A549 (cell line): Measurements from ENCODE around the gene USP24. TPM values are rescaled to one million over a fixed set of nuclear protein-coding genes. Genes with fewer than 3 reads are reported as not detected.

Experiments used
- ATAC-seq, 2 experiments: fragments of 200-7000 bp in 1 of 2; fragments of >200 bp in 1 of 2; cut with Nextera tagmentation in 1 of 2; cut with Tn5 transposase in 1 of 2; 3 replicates each; pipeline versions ENCODE4 v1.8.0 to v1.9.1; 2018 to 2020; ENCODE audit warnings: mild to moderate bottlenecking in 1 of 2, moderate library complexity in 1 of 2
- CTCF ChIA-PET: fragments of 300-600 bp; sonication (Branson Sonifier 250); formaldehyde crosslinking; extraction: SDS; loops from one replicate; lab custom pipeline; 2021; ENCODE audit warnings: antibody characterized with exemption, inconsistent platforms; lab: Yijun Ruan, JAX
- POLR2A ChIA-PET: fragments of 350-600 bp; formaldehyde crosslinking; extraction: SDS; loops from one replicate; lab custom pipeline; 2021; ENCODE audit warnings: antibody characterized with exemption, inconsistent platforms; lab: Yijun Ruan, JAX
- DNase-seq, 2 experiments: peaks; one replicate each; pipeline versions ENCODE4 v3.0.0 to v3.0.0-alpha.2; 2011 to 2016; ENCODE audit warnings: low read depth in 1 of 2, low spot score in 1 of 2
- FAIRE-seq: peaks from 2 replicates; lab custom pipeline; 2011; peaks lifted over from hg19 to GRCh38; lab: Jason Lieb, UNC
- H3K27ac ChIP-seq, 2 experiments: fragments of >200 bp; sonication (Bioruptor Twin); formaldehyde crosslinking; 3 replicates each; pipeline ENCODE4 v1.5.1; 2016 to 2017
- H3K4me1 ChIP-seq: fragments of >200 bp; sonication (Bioruptor Twin); formaldehyde crosslinking; 3 replicates; pipeline ENCODE4 v1.6.1; 2016
- H3K4me2 ChIP-seq: fragments of >200 bp; sonication (Bioruptor Twin); formaldehyde crosslinking; 3 replicates; pipeline ENCODE4 v1.6.1; 2016
- H3K4me3 ChIP-seq: fragments of >200 bp; sonication (Bioruptor Twin); formaldehyde crosslinking; 3 replicates; pipeline ENCODE4 v1.5.1; 2016
- H3K9me3 ChIP-seq: fragments of >200 bp; sonication (Bioruptor Twin); formaldehyde crosslinking; 3 replicates; pipeline ENCODE4 v1.6.1; 2016
- CBX2 ChIP-seq: fragments of 200-600 bp; sonication (generic); IDR thresholded peaks from 2 replicates; pipeline ENCODE4 v1.6.1; 2016; ENCODE audit warnings: low read depth, mild to moderate bottlenecking, borderline replicate concordance
- CBX8 ChIP-seq: fragments of 200-600 bp; sonication (generic); IDR thresholded peaks from 2 replicates; pipeline ENCODE4 v1.6.1; 2016
- EHF ChIP-seq: fragments of 250-450 bp; sonication (Bioruptor Pico); IDR thresholded peaks from 2 replicates; pipeline ENCODE4 v1.5.0; 2020; ENCODE audit warnings: mild to moderate bottlenecking
- EHMT2 ChIP-seq: fragments of 200-600 bp; sonication (generic); IDR thresholded peaks from 2 replicates; pipeline ENCODE4 v1.6.1; 2016; ENCODE audit warnings: antibody characterized with exemption, low read depth, mild to moderate bottlenecking, moderate library complexity
- EP300 ChIP-seq, 2 experiments: fragments of >200 bp; sonication (Bioruptor Twin); formaldehyde crosslinking; IDR thresholded peaks; 2 replicates in 1 of 2; 3 replicates in 1 of 2; pipeline ENCODE4 v1.6.1; 2016 to 2017
- ESRRA ChIP-seq: fragments of 150-350 bp; IDR thresholded peaks from 2 replicates; pipeline ENCODE4 v1.6.1; 2014; ENCODE audit warnings: mild to moderate bottlenecking, low read length, borderline replicate concordance
- FOSL2 ChIP-seq, 2 experiments: fragments of 450-650 bp in 1 of 2; fragments of >200 bp in 1 of 2; sonication (Bioruptor Twin) in 1 of 2; formaldehyde crosslinking; IDR thresholded peaks; 2 replicates each; pipeline versions ENCODE4 v1.5.0 to v1.6.1; 2016 to 2020; ENCODE audit warnings: mild to moderate bottlenecking in 1 of 2, moderate library complexity in 1 of 2
- HOXA7 ChIP-seq: fragments of 250-450 bp; sonication (Bioruptor Pico); IDR thresholded peaks from 2 replicates; pipeline ENCODE4 v1.5.0; 2020; ENCODE audit warnings: mild to moderate bottlenecking, moderate library complexity
- JUN ChIP-seq, 2 experiments: fragments of >200 bp; sonication (Bioruptor Twin); formaldehyde crosslinking; IDR thresholded peaks; 2 replicates in 1 of 2; 3 replicates in 1 of 2; pipeline ENCODE4 v1.6.1; 2016 to 2017
- KDM1A ChIP-seq: fragments of 200-600 bp; sonication (generic); IDR thresholded peaks from 2 replicates; pipeline ENCODE4 v1.6.1; 2016; ENCODE audit warnings: low read depth, mild to moderate bottlenecking
- MAZ ChIP-seq: fragments of 150-350 bp; IDR thresholded peaks from 2 replicates; pipeline ENCODE4 v1.6.1; 2014; ENCODE audit warnings: antibody characterized with exemption, low read depth, low read length, borderline replicate concordance
- NFE2L2 ChIP-seq: fragments of 150-350 bp; conservative IDR thresholded peaks from 2 replicates; pipeline ENCODE4 v1.6.1; 2014; ENCODE audit warnings: low read length
- NR3C1 ChIP-seq: fragments of >200 bp; sonication (Bioruptor Twin); formaldehyde crosslinking; IDR thresholded peaks from 3 replicates; pipeline ENCODE4 v1.6.1; 2017
- POLR2AphosphoS2 ChIP-seq: conservative IDR thresholded peaks from 2 replicates; pipeline ENCODE4 v1.6.1; 2012; ENCODE audit warnings: low read length, improper control_type of control experiment, inconsistent platforms
- RCOR1 ChIP-seq: fragments of 150-350 bp; IDR thresholded peaks from 2 replicates; pipeline ENCODE4 v1.6.1; 2014; ENCODE audit warnings: antibody characterized with exemption, low read length, low read depth
- ZFP36 ChIP-seq: fragments of 450-650 bp; IDR thresholded peaks from 2 replicates; pipeline ENCODE4 v1.6.1; 2014; ENCODE audit warnings: borderline replicate concordance; ENCODE audit not compliant: partially characterized antibody
- whole genome bisulfite sequencing: methylation state at CpG from one replicate; pipeline ENCODE4 v1.1.6; 2017; ENCODE audit errors: missing lambda C conversion rate; 5-methylcytosine and 5-hydroxymethylcytosine counted together
- polyA plus RNA-seq, 4 experiments: library from polyadenylated mRNA; depleted of rRNA in 3 of 4; stranded (reverse); fragments of >200 nt; fragmentation: RNase III in 1 of 4; extraction: RNeasy Plus Mini Kit Qiagen cat#74134 plus additional on column Dnase treatment in 1 of 4; gene quantifications; 2 replicates in 3 of 4; 3 replicates in 1 of 4; pipeline ENCODE4 v1.2.3, GENCODE V29; 2011 to 2017
- TF ChIP-seq, protein P1 (sequence below): fragments of 250-450 bp; sonication (Bioruptor Pico); IDR thresholded peaks from 2 replicates; pipeline ENCODE4 v1.5.0; 2020; ENCODE audit warnings: low read depth, mild to moderate bottlenecking, moderate library complexity
- TF ChIP-seq, protein P2 (sequence below): fragments of >200 bp; sonication (Bioruptor Twin); formaldehyde crosslinking; IDR thresholded peaks from 2 replicates; pipeline ENCODE4 v1.6.1; 2016
- TF ChIP-seq, protein P3 (sequence below): fragments of 250-450 bp; sonication (Bioruptor Pico); IDR thresholded peaks from 2 replicates; pipeline ENCODE4 v1.5.0; 2021; ENCODE audit warnings: mild to moderate bottlenecking, moderate library complexity, borderline replicate concordance
- TF ChIP-seq, protein P4 (sequence below): fragments of 450-650 bp; IDR thresholded peaks from 2 replicates; pipeline ENCODE4 v1.6.1; 2014; ENCODE audit warnings: antibody characterized with exemption
- TF ChIP-seq, protein P5 (sequence below): fragments of 150-350 bp; IDR thresholded peaks from 2 replicates; pipeline ENCODE4 v1.6.1; 2014; ENCODE audit warnings: low read depth, mild to moderate bottlenecking, low read length

USP24 gene
- polyA plus RNA-seq, 2 of the 4 experiments (the other 2 are of a cell fraction) = 14.7 to 21.7 TPM

DNA sequence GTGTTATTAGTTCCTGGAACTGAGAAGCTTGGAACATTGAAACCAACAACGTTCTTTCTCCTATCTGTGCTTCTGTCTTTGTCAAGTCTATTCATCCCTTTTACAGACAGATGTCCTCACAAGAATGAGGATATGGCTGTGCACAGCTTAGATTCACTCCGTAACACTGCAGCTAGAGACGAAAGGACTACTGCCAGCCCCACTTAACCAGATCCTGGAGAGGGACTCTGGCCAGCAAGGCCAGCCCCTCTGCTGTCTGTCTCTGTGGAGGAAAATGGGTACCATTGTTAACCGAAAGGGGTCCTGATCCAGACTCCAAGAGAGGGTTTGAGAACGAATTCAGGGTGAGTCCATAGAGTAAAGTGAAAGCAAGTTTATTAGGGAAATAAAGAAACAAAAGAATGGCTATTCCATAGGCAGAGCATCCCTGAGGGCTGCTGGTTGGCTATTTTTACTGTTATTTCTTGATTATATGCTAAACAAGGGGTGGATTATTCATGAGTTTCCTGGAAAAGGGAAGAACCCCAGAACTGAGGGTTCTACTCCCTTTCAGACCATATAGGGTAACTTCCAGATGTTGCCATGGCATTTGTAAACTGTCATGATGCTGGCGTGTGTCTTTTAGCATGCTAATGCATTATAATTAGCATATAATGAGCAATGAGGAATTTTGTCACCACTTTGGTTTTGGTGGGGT, 17.4 kb upstream of the USP24 start:
- H3K4me1 ChIP-seq = peaks cover 5% of the 10 kb centered on the region; the same call in 1 of the 3 replicates
- POLR2A ChIA-PET = no interaction called here
- no peak overlapping the region for H3K27ac ChIP-seq
- ATAC-seq (no peak), DNase-seq (no peak), FAIRE-seq (no peak)
- H3K4me2 ChIP-seq = no peak overlapping the region
- TF ChIP-seq, protein P1, sequence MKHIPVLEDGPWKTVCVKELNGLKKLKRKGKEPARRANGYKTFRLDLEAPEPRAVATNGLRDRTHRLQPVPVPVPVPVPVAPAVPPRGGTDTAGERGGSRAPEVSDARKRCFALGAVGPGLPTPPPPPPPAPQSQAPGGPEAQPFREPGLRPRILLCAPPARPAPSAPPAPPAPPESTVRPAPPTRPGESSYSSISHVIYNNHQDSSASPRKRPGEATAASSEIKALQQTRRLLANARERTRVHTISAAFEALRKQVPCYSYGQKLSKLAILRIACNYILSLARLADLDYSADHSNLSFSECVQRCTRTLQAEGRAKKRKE (CRISPR knock-in tag) = no peak
- TF ChIP-seq CBX8 = no peak
- TF ChIP-seq, protein P2, sequence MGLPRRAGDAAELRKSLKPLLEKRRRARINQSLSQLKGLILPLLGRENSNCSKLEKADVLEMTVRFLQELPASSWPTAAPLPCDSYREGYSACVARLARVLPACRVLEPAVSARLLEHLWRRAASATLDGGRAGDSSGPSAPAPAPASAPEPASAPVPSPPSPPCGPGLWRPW = no peak
- TF ChIP-seq, protein P3, sequence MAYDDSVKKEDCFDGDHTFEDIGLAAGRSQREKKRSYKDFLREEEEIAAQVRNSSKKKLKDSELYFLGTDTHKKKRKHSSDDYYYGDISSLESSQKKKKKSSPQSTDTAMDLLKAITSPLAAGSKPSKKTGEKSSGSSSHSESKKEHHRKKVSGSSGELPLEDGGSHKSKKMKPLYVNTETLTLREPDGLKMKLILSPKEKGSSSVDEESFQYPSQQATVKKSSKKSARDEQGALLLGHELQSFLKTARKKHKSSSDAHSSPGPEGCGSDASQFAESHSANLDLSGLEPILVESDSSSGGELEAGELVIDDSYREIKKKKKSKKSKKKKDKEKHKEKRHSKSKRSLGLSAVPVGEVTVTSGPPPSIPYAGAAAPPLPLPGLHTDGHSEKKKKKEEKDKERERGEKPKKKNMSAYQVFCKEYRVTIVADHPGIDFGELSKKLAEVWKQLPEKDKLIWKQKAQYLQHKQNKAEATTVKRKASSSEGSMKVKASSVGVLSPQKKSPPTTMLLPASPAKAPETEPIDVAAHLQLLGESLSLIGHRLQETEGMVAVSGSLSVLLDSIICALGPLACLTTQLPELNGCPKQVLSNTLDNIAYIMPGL (CRISPR knock-in tag) = no peak
- TF ChIP-seq, protein P4, sequence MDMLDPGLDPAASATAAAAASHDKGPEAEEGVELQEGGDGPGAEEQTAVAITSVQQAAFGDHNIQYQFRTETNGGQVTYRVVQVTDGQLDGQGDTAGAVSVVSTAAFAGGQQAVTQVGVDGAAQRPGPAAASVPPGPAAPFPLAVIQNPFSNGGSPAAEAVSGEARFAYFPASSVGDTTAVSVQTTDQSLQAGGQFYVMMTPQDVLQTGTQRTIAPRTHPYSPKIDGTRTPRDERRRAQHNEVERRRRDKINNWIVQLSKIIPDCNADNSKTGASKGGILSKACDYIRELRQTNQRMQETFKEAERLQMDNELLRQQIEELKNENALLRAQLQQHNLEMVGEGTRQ = no peak
- TF ChIP-seq JUN (IDR thresholded peaks at IDR 0.05) = no peak
- no peak for TF ChIP-seq EHF (CRISPR knock-in tag)
- no peak for TF ChIP-seq HOXA7 (CRISPR knock-in tag)
- no peak for TF ChIP-seq ESRRA
- TF ChIP-seq KDM1A = no peak
- no peak for TF ChIP-seq MAZ
- TF ChIP-seq, protein P5, sequence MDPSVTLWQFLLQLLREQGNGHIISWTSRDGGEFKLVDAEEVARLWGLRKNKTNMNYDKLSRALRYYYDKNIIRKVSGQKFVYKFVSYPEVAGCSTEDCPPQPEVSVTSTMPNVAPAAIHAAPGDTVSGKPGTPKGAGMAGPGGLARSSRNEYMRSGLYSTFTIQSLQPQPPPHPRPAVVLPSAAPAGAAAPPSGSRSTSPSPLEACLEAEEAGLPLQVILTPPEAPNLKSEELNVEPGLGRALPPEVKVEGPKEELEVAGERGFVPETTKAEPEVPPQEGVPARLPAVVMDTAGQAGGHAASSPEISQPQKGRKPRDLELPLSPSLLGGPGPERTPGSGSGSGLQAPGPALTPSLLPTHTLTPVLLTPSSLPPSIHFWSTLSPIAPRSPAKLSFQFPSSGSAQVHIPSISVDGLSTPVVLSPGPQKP = no peak
- peaks cover 3% of the 10 kb centered on the region; the same call in 1 of the 3 replicates for H3K9me3 ChIP-seq
- WGBS = 60% methylated on average over 5 of the region's 6 CpGs
- CTCF ChIA-PET = no interaction called here
- no peak overlapping the region for H3K4me3 ChIP-seq

DNA sequence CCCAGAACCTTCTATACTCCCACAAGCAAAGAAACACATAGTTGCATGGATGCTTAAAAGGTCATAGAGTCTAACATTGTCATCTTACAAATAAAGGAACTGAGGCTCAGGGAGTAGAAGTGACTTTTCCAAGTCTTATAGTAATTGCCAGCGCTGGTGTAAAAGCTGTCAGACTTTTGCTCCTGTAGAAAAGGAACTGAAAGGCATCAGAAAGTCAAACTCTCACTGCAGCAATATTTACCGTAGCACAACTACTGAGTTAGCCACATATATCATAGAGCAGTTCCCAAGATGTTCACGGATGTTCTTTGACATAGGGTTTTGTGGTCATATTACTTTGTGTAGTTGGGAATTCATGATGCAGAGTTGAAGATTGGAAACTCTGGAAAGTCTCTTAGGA, 16.6 kb upstream of the USP24 start:
- no peak for ATAC-seq
- Histone ChIP-seq H3K4me3 (no peak overlapping the region), H3K4me1 (peaks cover 5% of the 10 kb centered on the region; the same call in 1 of the 3 replicates), H3K27ac (no peak overlapping the region), H3K4me2 (no peak overlapping the region), H3K9me3 (peaks cover 4% of the 10 kb centered on the region; the same call in 1 of the 3 replicates)
- CTCF ChIA-PET = interaction anchor here (1.0 kb wide), 1 partner anchor 10 kb away, joined by 3 read pairs; no protein-coding TSS in a partner anchor
- TF ChIP-seq CBX2 = no peak
- TF ChIP-seq FOSL2 (IDR thresholded peaks at IDR 0.05) = no peak
- TF ChIP-seq FOSL2 (CRISPR knock-in tag; IDR thresholded peaks at IDR 0.05) = no peak
- TF ChIP-seq EHMT2 = no peak
- no peak for TF ChIP-seq MAZ
- no peak for TF ChIP-seq EHF (CRISPR knock-in tag)
- TF ChIP-seq POLR2AphosphoS2 = no peak
- no peak for TF ChIP-seq CBX8
- TF ChIP-seq NFE2L2 = no peak
- no peak for TF ChIP-seq NR3C1
- no peak for TF ChIP-seq EP300 (IDR thresholded peaks at IDR 0.05)
- TF ChIP-seq RCOR1 = no peak
- no peak for TF ChIP-seq ZFP36
- DNase-seq = no peak
- POLR2A ChIA-PET = no interaction called here
- 77% methylated on average over 3 of the region's 3 CpGs for WGBS
- FAIRE-seq = no peak
